Measurements from ENCODE around the gene SPECC1.
"Not testable (repeated sequence)": the region's sequence is repeated elsewhere in the genome, so short reads cannot be mapped to it uniquely, and the experiment has no call there.

GRCh38 chr17:20196286-20196685 is 187.1 kb downstream of the SPECC1 start:
- not testable (repeated sequence) for TF ChIP-seq GABPA (IDR thresholded peaks at IDR 0.05; ENCODE audit: low read depth); CTCF (IDR thresholded peaks at IDR 0.05); TCF12 (IDR thresholded peaks at IDR 0.05); CHD2 (IDR thresholded peaks at IDR 0.05; ENCODE audit: low read length, partially characterized antibody); TEAD4 (IDR thresholded peaks at IDR 0.05; ENCODE audit: borderline replicate concordance, insufficient read depth); MEF2A (IDR thresholded peaks at IDR 0.05; ENCODE audit: borderline replicate concordance, low read depth); EP300 (IDR thresholded peaks at IDR 0.05; ENCODE audit: borderline replicate concordance in 1 of 2, low read depth in 1 of 2, low read length in 1 of 2); POLR2AphosphoS5 (IDR thresholded peaks at IDR 0.05; ENCODE audit: low read depth, low read length); NFIC (IDR thresholded peaks at IDR 0.05; ENCODE audit: borderline replicate concordance); JUND (IDR thresholded peaks at IDR 0.05)
